PC-3 (cell line): ENCODE results near the gene KCNH4. TPM values are rescaled to one million over a fixed set of nuclear protein-coding genes. Genes with fewer than 3 reads are reported as not detected.

ENCODE experiments used
- ATAC-seq: fragments of 200-7000 bp; cut with Tn5 transposase; 2 replicates; pipeline ENCODE4 v1.9.1; 2020; ENCODE audit warnings: mild to moderate bottlenecking, moderate library complexity
- BruUV-seq: library from RNA; stranded (reverse); fragments of 400-500 nt; replicated peaks from 2 replicates; lab custom pipeline; 2021; lab: Mats Ljungman, UMichigan
- CTCF ChIA-PET: fragments of 300-600 bp; sonication (Branson Sonifier 250); formaldehyde crosslinking; loops from one replicate; lab custom pipeline; 2022; ENCODE audit warnings: antibody characterized with exemption; lab: Charles Lee
- POLR2A ChIA-PET: fragments of 300-600 bp; sonication (Branson Sonifier 250); formaldehyde crosslinking; loops from one replicate; lab custom pipeline; 2022; ENCODE audit warnings: antibody characterized with exemption; ENCODE audit not compliant: unreplicated experiment; lab: Charles Lee
- DNase-seq: peaks from one replicate; pipeline ENCODE4 v3.0.0-alpha.2; 2015
- H2AFZ ChIP-seq: fragments of 300-600 bp; sonication (generic); 2 replicates; pipeline ENCODE4 v1.6.0; 2016; ENCODE audit warnings: antibody characterized with exemption, low read length
- H3F3A ChIP-seq: fragments of 300-600 bp; sonication (generic); one replicate; pipeline ENCODE4 v1.6.0; 2017; ENCODE audit warnings: antibody characterized with exemption, low read length, control low read depth, mild to moderate bottlenecking; ENCODE audit not compliant: unreplicated experiment
- H3K27ac ChIP-seq: fragments of 300-600 bp; sonication (generic); 2 replicates; pipeline ENCODE4 v1.5.1; 2016; ENCODE audit warnings: mild to moderate bottlenecking, low read length
- H3K27me3 ChIP-seq: fragments of 300-600 bp; sonication (generic); 2 replicates; pipeline ENCODE4 v1.6.1; 2016; ENCODE audit warnings: low read length, mixed read lengths
- H3K36me3 ChIP-seq: fragments of 300-600 bp; sonication (generic); 2 replicates; pipeline ENCODE4 v1.6.1; 2016; ENCODE audit warnings: low read depth, mixed run types, low read length, mixed read lengths
- H3K4me1 ChIP-seq: fragments of 300-600 bp; sonication (generic); 2 replicates; pipeline ENCODE4 v1.5.1; 2016; ENCODE audit warnings: low read length; ENCODE audit not compliant: insufficient read depth
- H3K4me2 ChIP-seq: fragments of 300-600 bp; sonication (generic); 2 replicates; pipeline ENCODE4 v1.6.0; 2016; ENCODE audit warnings: low read length
- H3K4me3 ChIP-seq: fragments of 300-600 bp; sonication (generic); 2 replicates; pipeline ENCODE4 v1.5.1; 2016; ENCODE audit warnings: mild to moderate bottlenecking, low read length, mixed read lengths
- H3K79me2 ChIP-seq: fragments of 300-600 bp; sonication (generic); 2 replicates; pipeline ENCODE4 v1.6.1; 2017; ENCODE audit warnings: low read length, mixed read lengths
- H3K9ac ChIP-seq: fragments of 300-600 bp; sonication (generic); 2 replicates; pipeline ENCODE4 v1.6.0; 2016; ENCODE audit warnings: mild to moderate bottlenecking, low read length
- H3K9me2 ChIP-seq: fragments of 300-600 bp; sonication (generic); replicated peaks from 2 replicates; pipeline ENCODE4 v1.6.1; 2016; ENCODE audit warnings: mixed run types, low read length, mixed read lengths
- H3K9me3 ChIP-seq: fragments of 300-600 bp; sonication (generic); 2 replicates; pipeline ENCODE4 v1.6.1; 2016; ENCODE audit warnings: low read length, mixed read lengths
- H4K20me1 ChIP-seq: fragments of 300-600 bp; sonication (generic); 2 replicates; pipeline ENCODE4 v1.6.1; 2016; ENCODE audit warnings: low read length, mixed read lengths
- CTCF ChIP-seq: fragments of 300-600 bp; sonication (generic); conservative IDR thresholded peaks from 2 replicates; pipeline ENCODE4 v1.5.1; 2017; ENCODE audit warnings: antibody characterized with exemption, low read depth, mild to moderate bottlenecking, low read length
- EZH2 ChIP-seq: fragments of 300-600 bp; sonication (generic); IDR thresholded peaks from one replicate; pipeline ENCODE4 v1.6.1; 2017; ENCODE audit warnings: antibody characterized with exemption, mild to moderate bottlenecking, low read length; ENCODE audit not compliant: unreplicated experiment
- EZH2phosphoT487 ChIP-seq: fragments of 300-600 bp; sonication (generic); IDR thresholded peaks from 2 replicates; pipeline ENCODE4 v1.6.1; 2018; ENCODE audit warnings: mild to moderate bottlenecking, antibody characterized with exemption, low read length, borderline replicate concordance
- intact Hi-C: fragments of 100-400 bp; cut with micrococcal nuclease; formaldehyde crosslinking; loops from 2 replicates; pipeline ENCODE4 v1.9.0; 2023
- total RNA-seq: library from RNA; depleted of rRNA; stranded (reverse); fragments of >200 nt; gene quantifications from 2 replicates; pipeline ENCODE4 v1.2.3, GENCODE V29; 2014

KCNH4 gene
- total RNA-seq, 1 experiment from 2014 or later, result not detected

DNA sequence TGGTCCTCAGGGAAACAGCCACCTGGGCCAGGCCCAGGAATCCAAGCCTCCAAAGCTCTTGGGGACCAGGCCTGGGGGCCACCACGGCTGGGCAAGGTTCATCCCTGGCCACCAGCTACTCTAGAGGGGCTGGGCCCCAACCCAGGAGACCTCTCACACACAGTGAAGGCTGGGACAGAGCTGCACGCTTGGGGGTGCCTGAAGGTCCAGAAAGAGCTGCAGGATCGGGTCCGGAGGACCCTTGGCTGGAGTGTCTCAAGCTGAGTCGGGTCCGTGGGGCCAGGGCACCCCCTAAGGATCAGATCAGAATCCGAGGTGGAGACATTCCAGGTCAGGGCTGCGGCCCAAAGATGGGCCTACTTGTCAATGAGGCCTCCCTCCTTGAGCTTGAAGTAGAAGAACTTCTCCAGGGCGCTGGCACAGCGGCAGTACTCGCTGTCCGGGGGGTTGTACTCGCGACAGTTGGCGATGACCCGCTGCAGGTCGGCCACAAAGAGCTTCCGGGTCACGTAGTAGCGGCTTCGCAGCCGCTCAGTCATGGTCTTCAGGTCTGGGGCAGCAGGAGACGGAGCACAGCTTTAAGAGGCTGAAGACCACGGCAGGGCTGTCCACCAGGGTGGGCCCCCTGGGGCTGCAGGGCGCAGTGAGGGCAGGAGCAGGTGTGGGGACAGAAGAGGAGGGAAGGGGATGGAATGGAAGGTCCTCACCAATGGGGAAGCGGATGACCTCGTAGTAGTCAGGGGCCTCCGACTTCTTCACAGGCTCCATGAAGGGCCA, 67.5 kb downstream of the KCNH4 start:
- intact Hi-C loops, result no loop called here
- no peak overlapping the region for H3K4me2 ChIP-seq
- H3K79me2 ChIP-seq, result no peaks in the 10 kb centered on the region
- H3K27ac ChIP-seq, result no peak overlapping the region
- H3K27me3 ChIP-seq, result no peaks in the 10 kb centered on the region
- H3K9me2 ChIP-seq, result no peaks in the 10 kb centered on the region
- no peaks in the 10 kb centered on the region for H3F3A ChIP-seq
- H3K9me3 ChIP-seq, result no peaks in the 10 kb centered on the region
- no peaks in the 10 kb centered on the region for H3K36me3 ChIP-seq
- H3K4me1 ChIP-seq, result no peaks in the 10 kb centered on the region
- POLR2A ChIA-PET, result no interaction called here
- DNase-seq (no peak), ATAC-seq (no peak)
- H3K9ac ChIP-seq, result no peak overlapping the region
- H4K20me1 ChIP-seq, result no peaks in the 10 kb centered on the region
- H2AFZ ChIP-seq, result no peak overlapping the region
- no peak overlapping the region for H3K4me3 ChIP-seq
- CTCF ChIA-PET, result no interaction called here
- BruUV-seq, result no TSS peak
- TF ChIP-seq EZH2phosphoT487 (no peak), CTCF (no peak), EZH2 (no peak)

DNA sequence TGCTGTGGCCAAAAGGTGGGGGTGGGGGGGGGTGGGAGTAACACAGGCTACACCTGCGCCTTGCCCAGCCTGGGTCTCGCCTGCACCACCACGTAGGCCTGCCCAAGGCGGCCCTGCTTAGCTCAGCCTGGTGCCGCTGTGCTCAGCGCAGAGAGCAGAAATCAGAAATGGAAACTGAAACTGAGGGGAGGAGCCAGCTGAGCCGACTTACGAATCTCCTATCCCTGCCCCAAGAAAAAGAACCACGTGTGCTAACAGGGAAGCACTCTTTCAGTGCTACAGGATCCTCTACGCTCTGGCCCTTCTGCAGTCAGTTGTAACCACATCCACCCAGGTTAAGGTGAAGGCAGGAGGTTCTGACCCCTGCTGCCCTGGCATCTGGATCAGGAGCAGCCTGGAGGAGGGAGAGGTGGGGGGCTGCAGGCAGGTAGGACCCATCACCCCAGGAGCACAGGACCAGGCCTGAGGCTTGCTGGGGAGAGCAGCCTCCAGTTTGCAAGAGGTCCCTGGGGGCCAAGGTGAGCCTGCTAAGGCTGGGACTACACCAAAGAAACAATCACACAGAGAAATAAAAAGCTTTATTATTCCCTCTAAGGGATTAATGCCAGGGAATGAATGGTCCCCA, 68.3 kb downstream of the KCNH4 start, which contains the start of gene DHX58:
Gene DHX58 (minus strand): TSS at position 163 of the 625 bp plus-strand sequence. CDS start 822 bp downstream, outside the sequence.
- Histone ChIP-seq H3F3A (no peaks in the 10 kb centered on the region), H3K36me3 (no peaks in the 10 kb centered on the region), H3K27me3 (no peaks in the 10 kb centered on the region), H3K4me2 (no peak within 1 kb of the TSS), H3K9me3 (no peaks in the 10 kb centered on the region), H3K4me3 (no peak within 1 kb of the TSS), H3K27ac (no peak within 1 kb of the TSS), H3K4me1 (no peaks in the 10 kb centered on the region), H3K79me2 (no peaks in the 10 kb centered on the region), H4K20me1 (no peaks in the 10 kb centered on the region), H2AFZ (no peak within 1 kb of the TSS), H3K9ac (no peak within 1 kb of the TSS), H3K9me2 (no peaks in the 10 kb centered on the region)
- ATAC-seq, result no peak
- TF ChIP-seq EZH2phosphoT487, result no peak
- TF ChIP-seq CTCF, result no peak
- no peak for TF ChIP-seq EZH2
- BruUV-seq, result no TSS peak
- ChIA-PET POLR2A (no interaction called here), CTCF (no interaction called here)
- DNase-seq, result no peak
- intact Hi-C loops, result no loop called here
